T-cell (primary cell): ENCODE measurements around the gene PDE8B. TPM values are rescaled to one million over a fixed set of nuclear protein-coding genes. Genes with fewer than 3 reads are reported as not detected.

ENCODE experiments used
- ATAC-seq, 4 experiments: fragments of 200-7000 bp in 3 of 4; fragments of 150-1000 bp in 1 of 4; cut with Tn5 transposase; replicated peaks in 1 of 4; 1 replicate in 3 of 4; 2 replicates in 1 of 4; pipeline ENCODE4 v1.10.0; 2021; ENCODE audit warnings: moderate library complexity in 3 of 4, mild to moderate bottlenecking in 2 of 4, moderate number of reproducible peaks in 1 of 4
- CTCF ChIA-PET, 2 donors: fragments of 300-600 bp; sonication (Branson Sonifier 250); formaldehyde crosslinking; loops; one replicate each; lab custom pipeline; 2022; ENCODE audit warnings: antibody characterized with exemption in 2 of 2; lab: Charles Lee
- POLR2A ChIA-PET, 2 donors: fragments of 300-600 bp; sonication (Branson Sonifier 250); formaldehyde crosslinking; loops; one replicate each; lab custom pipeline; 2022; ENCODE audit warnings: antibody characterized with exemption in 2 of 2; lab: Charles Lee
- DNase-seq, 35 experiments: peaks; one replicate each; pipeline versions ENCODE4 v3.0.0 to v3.0.0-alpha.2; 2013 to 2023
- H3K27ac ChIP-seq: one replicate; pipeline ENCODE4 v1.5.1; 2013; ENCODE audit warnings: low read length
- H3K27me3 ChIP-seq, 2 experiments: replicated peaks in 1 of 2; 1 replicate in 1 of 2; 2 replicates in 1 of 2; pipeline versions ENCODE4 v1.6.1 to v1.7.0; 2013; ENCODE audit warnings: low read length in 1 of 2, mixed read lengths in 1 of 2; ENCODE audit not compliant: control insufficient read depth in 2 of 2, insufficient read depth in 2 of 2; ENCODE audit errors: extremely low read depth in 1 of 2
- H3K36me3 ChIP-seq, 2 donors: 1 replicate in 1 of 2; 2 replicates in 1 of 2; pipeline versions ENCODE4 v1.6.1 to v1.7.0; 2013; ENCODE audit warnings: low read length in 1 of 2; ENCODE audit not compliant: control insufficient read depth in 2 of 2, insufficient read depth in 1 of 2; ENCODE audit errors: extremely low read depth in 1 of 2
- H3K4me1 ChIP-seq, 2 experiments: 1 replicate in 1 of 2; 2 replicates in 1 of 2; pipeline versions ENCODE4 v1.6.1 to v1.7.0; 2013; ENCODE audit warnings: low read length in 2 of 2, mixed read lengths in 1 of 2; ENCODE audit not compliant: insufficient read depth in 2 of 2, control insufficient read depth in 1 of 2; ENCODE audit errors: extremely low read depth in 1 of 2
- H3K4me3 ChIP-seq, 2 donors: 1 replicate in 1 of 2; 2 replicates in 1 of 2; pipeline versions ENCODE4 v1.5.1 to v1.7.0; 2013; ENCODE audit warnings: mild to moderate bottlenecking in 2 of 2, low read length in 1 of 2, moderate library complexity in 1 of 2; ENCODE audit not compliant: control insufficient read depth in 1 of 2; ENCODE audit errors: extremely low read depth in 1 of 2
- H3K9me3 ChIP-seq: 2 replicates; pipeline ENCODE4 v1.7.0; 2013
- H3K27ac Mint-ChIP-seq, 2 donors: one replicate each; pipeline ENCODE4 v1.8.0; 2020 to 2021; ENCODE audit warnings: mild to moderate bottlenecking in 2 of 2, mixed read lengths in 2 of 2
- H3K27me3 Mint-ChIP-seq, 2 donors: one replicate each; pipeline ENCODE4 v1.8.0; 2021 to 2022; ENCODE audit warnings: mixed read lengths in 2 of 2
- H3K36me3 Mint-ChIP-seq: one replicate; pipeline ENCODE4 v1.8.0; 2021; ENCODE audit warnings: mixed read lengths
- H3K4me1 Mint-ChIP-seq, 3 donors: one replicate each; pipeline ENCODE4 v1.8.0; 2020 to 2022; ENCODE audit warnings: mixed read lengths in 3 of 3, mild to moderate bottlenecking in 1 of 3
- H3K4me3 Mint-ChIP-seq, 3 donors: one replicate each; pipeline ENCODE4 v1.8.0; 2020 to 2022; ENCODE audit warnings: mild to moderate bottlenecking in 3 of 3, mixed read lengths in 3 of 3, moderate library complexity in 3 of 3
- H3K9me3 Mint-ChIP-seq, 3 donors: one replicate each; pipeline ENCODE4 v1.8.0; 2020 to 2022; ENCODE audit warnings: mixed read lengths in 3 of 3
- WGBS: methylation state at CpG from one replicate; pipeline ENCODE4 v1.1.5; 2013; ENCODE audit warnings: missing lambda C conversion rate; ENCODE audit not compliant: insufficient coverage; 5-methylcytosine and 5-hydroxymethylcytosine counted together
- total RNA-seq, 35 experiments: library from RNA in 6 of 35; stranded (reverse) in 6 of 35; fragments of 120-200 nt in 1 of 35; gene quantifications; one replicate each; pipeline versions ENCODE4 v1.2.1 to v1.2.4 and lab custom pipeline; 2013 to 2026

The PDE8B gene
- total RNA-seq, 5 donors from 2014 or later (not counting 1 experiment from before 2014, with no cell fraction given): 0.15 to 0.66 (median 0.23) TPM; not detected in 2

DNA sequence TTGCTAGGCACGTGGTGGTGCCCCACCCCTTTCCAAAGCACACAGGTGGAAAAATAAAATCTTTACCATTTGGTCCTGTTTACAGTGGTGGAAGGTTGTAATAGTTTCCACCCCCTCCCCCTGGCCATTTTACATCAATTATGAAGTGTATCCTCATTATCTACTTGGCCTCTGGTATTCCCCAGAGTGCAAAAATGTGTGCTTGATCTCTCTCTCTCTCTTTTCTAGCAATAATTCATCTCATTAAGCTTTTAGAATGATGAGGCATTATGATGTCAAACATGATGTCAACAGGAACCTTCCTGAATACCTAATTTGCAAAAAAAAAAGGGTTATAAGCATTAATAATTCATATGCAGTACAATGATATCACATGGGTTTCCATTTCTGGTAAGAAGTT is 3.1 kb downstream of the PDE8B start:
- no peak overlapping the region for H3K27ac ChIP-seq

DNA sequence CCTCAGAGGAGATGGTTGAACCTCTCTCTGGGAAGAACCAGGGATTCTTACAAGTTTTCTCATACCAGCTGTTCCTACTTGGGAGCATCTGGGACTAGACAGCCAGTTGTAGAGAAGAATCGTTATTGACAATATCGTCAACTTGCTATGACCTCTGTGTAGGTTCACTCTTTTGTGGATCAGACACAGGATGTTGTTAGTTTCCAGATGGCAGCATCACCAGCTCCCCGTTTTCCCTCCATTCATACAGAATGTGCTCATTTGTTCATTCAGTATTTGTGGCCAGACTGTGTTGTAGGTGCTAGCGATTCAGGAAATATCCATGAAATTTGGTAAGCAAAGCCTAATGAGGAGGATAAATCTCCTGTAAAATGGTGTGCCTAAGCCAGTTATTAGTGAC is 3.7 kb downstream of the PDE8B start:
- no peaks in the 10 kb centered on the region for H3K36me3 Mint-ChIP-seq
- H3K27me3 Mint-ChIP-seq: peaks cover 64 to 69% of the 10 kb centered on the region in 2 donors
- H3K27ac Mint-ChIP-seq: no peak overlapping the region

More for the DNA sequence above, 3.1 kb downstream of the PDE8B start:
- no peak overlapping the region for H3K4me3 ChIP-seq
- DNase-seq: no peak
- peaks cover 0 to 23% of the 10 kb centered on the region in 2 experiments for H3K27me3 ChIP-seq
- Mint-ChIP-seq H3K27ac (no peak overlapping the region), H3K4me1 (peaks cover 7 to 18% (median 13%) of the 10 kb centered on the region in 3 donors), H3K9me3 (no peaks in the 10 kb centered on the region), H3K27me3 (peaks cover 70 to 73% of the 10 kb centered on the region in 2 donors), H3K36me3 (no peaks in the 10 kb centered on the region), H3K4me3 (no peak overlapping the region)
- CTCF ChIA-PET: interaction anchor here in 1 of 2 donors (0.7 kb wide), 2 partner anchors 10 to 116 kb away, joined by 4 read pairs; no protein-coding TSS in a partner anchor
- ATAC-seq: no peak
- POLR2A ChIA-PET: interaction anchor here in 1 of 2 donors (0.7 kb wide), 1 partner anchor 11 kb away, joined by 27 read pairs; no protein-coding TSS in a partner anchor
- WGBS: no CpG with 5 or more reads among the region's 1 CpG
- H3K4me1 ChIP-seq: peaks cover 0 to 8% of the 10 kb centered on the region in 2 experiments
- no peaks in the 10 kb centered on the region for H3K36me3 ChIP-seq
- H3K9me3 ChIP-seq: no peaks in the 10 kb centered on the region

DNA sequence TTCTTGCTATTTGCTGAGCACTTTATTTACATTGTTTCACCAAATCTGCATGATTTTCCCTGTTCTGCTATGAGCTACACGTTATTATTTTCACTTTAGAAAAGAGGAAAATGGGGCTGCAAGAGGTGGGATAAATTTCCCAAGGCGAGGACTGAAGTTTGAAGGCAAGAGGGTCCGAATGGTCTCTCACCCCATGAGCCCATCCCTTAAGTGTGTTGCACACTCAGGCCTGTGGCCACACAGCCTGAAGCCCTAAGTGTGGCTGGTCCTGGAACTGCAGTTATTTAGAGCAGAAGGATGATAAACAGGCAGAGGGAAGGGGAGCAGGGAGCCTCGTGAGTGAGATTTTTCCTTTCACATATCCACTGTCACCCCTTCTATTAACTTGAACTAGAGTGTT is 7.8 kb downstream of the PDE8B start:
- peaks cover 0 to 2% (median 0%) of the 10 kb centered on the region in 3 donors for H3K4me1 Mint-ChIP-seq
- DNase-seq (no peak), ATAC-seq (no peak)
- Histone ChIP-seq H3K9me3 (no peaks in the 10 kb centered on the region), H3K27me3 (peaks cover 0 to 11% of the 10 kb centered on the region in 2 experiments), H3K4me3 (no peak overlapping the region), H3K36me3 (no peaks in the 10 kb centered on the region), H3K4me1 (no peaks in the 10 kb centered on the region), H3K27ac (no peak overlapping the region)
- peaks cover 39 to 53% of the 10 kb centered on the region in 2 donors for H3K27me3 Mint-ChIP-seq
- ChIA-PET CTCF (no interaction called here), POLR2A (no interaction called here)
- H3K27ac Mint-ChIP-seq: no peak overlapping the region
- H3K9me3 Mint-ChIP-seq: no peaks in the 10 kb centered on the region
- H3K36me3 Mint-ChIP-seq: no peaks in the 10 kb centered on the region
- whole genome bisulfite sequencing: 60% methylated on average over 1 of the region's 4 CpGs
- H3K4me3 Mint-ChIP-seq: no peak overlapping the region

More for the DNA sequence above, 3.7 kb downstream of the PDE8B start:
- Histone ChIP-seq H3K36me3 (no peaks in the 10 kb centered on the region), H3K4me3 (no peak overlapping the region), H3K27me3 (peaks cover 0 to 20% of the 10 kb centered on the region in 2 experiments), H3K9me3 (no peaks in the 10 kb centered on the region), H3K27ac (no peak overlapping the region), H3K4me1 (peaks cover 0 to 8% of the 10 kb centered on the region in 2 experiments)
- Mint-ChIP-seq H3K9me3 (no peaks in the 10 kb centered on the region), H3K4me1 (peaks cover 7 to 18% (median 13%) of the 10 kb centered on the region in 3 donors), H3K4me3 (no peak overlapping the region)
- ChIA-PET POLR2A (interaction anchor here in 1 of 2 donors (0.7 kb wide), 1 partner anchor 11 kb away, joined by 27 read pairs; no protein-coding TSS in a partner anchor), CTCF (interaction anchor here in 1 of 2 donors (0.7 kb wide), 2 partner anchors 10 to 117 kb away, joined by 4 read pairs; no protein-coding TSS in a partner anchor)
- DNase-seq (no peak), ATAC-seq (no peak)
- WGBS: 100% methylated on average over 1 of the region's 4 CpGs

DNA sequence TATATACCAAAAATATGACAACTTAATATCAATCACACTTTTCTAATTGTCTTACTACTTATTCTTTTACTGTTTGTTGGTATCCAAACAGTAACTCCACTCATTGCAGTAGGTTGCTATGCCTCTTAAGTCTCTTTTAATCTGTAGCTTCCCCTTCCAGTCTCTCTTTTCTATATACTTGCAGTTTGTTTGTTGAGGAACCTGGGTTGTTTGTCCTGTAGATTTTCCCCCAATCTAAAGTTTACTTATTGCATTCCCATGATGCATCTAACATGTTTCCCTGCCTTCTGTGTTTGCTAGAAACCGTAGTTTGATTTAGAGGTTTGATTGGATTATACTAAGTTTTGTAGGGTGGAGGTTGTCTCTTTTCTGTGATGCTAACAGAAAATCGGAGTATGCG is 10.6 kb downstream of the PDE8B start:
- DNase-seq: no peak
- no peak overlapping the region for H3K27ac Mint-ChIP-seq
- H3K4me1 Mint-ChIP-seq: no peaks in the 10 kb centered on the region
- no peak for ATAC-seq
- H3K4me1 ChIP-seq: no peaks in the 10 kb centered on the region
- H3K4me3 Mint-ChIP-seq: no peak overlapping the region
- CTCF ChIA-PET: interaction anchor here in 1 of 2 donors (1.1 kb wide), 1 partner anchor 18 kb away, joined by 6 read pairs; no protein-coding TSS in a partner anchor
- WGBS: 100% methylated on average over 1 of the region's 3 CpGs
- H3K36me3 Mint-ChIP-seq: no peaks in the 10 kb centered on the region
- peaks cover 23 to 44% of the 10 kb centered on the region in 2 donors for H3K27me3 Mint-ChIP-seq
- no peaks in the 10 kb centered on the region for H3K36me3 ChIP-seq
- no peak overlapping the region for H3K4me3 ChIP-seq
- peaks cover 0 to 8% of the 10 kb centered on the region in 2 experiments for H3K27me3 ChIP-seq
- H3K9me3 ChIP-seq: no peaks in the 10 kb centered on the region
- H3K27ac ChIP-seq: no peak overlapping the region
- POLR2A ChIA-PET: no interaction called here
- H3K9me3 Mint-ChIP-seq: no peaks in the 10 kb centered on the region

DNA sequence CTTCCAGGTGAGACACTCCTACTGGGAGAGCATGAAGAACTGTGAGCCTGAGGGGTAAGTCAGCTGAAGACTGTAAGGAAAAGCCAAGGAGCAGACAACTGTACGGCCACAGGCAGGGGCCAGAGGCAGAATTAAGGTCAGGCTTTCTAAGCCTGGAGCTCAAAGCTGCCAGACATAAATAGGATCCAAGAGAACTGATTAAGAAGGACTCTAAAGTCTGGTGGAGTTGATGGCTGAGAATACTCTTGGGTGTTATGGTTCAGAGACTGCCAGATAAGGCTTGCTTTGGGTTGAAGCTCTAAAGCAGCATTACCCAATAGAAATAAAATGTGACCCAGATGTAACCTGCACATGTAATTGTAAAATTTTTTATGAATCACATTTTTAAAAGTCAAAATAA is 12.2 kb downstream of the PDE8B start:
- no peak overlapping the region for H3K4me3 ChIP-seq
- Mint-ChIP-seq H3K4me1 (no peaks in the 10 kb centered on the region), H3K36me3 (no peaks in the 10 kb centered on the region), H3K27ac (no peak overlapping the region), H3K4me3 (no peak overlapping the region), H3K9me3 (no peaks in the 10 kb centered on the region), H3K27me3 (peaks cover 19 to 33% of the 10 kb centered on the region in 2 donors)
- POLR2A ChIA-PET: no interaction called here
- H3K9me3 ChIP-seq: no peaks in the 10 kb centered on the region
- no peaks in the 10 kb centered on the region for H3K36me3 ChIP-seq
- no peak overlapping the region for H3K27ac ChIP-seq
- peaks cover 0 to 8% of the 10 kb centered on the region in 2 experiments for H3K27me3 ChIP-seq
- no CpG with 5 or more reads among the region's 1 CpG for WGBS
- no peaks in the 10 kb centered on the region for H3K4me1 ChIP-seq
- CTCF ChIA-PET: interaction anchor here in 1 of 2 donors (1.3 kb wide), 1 partner anchor 80 kb away, joined by 3 read pairs; no protein-coding TSS in a partner anchor
- no peak for DNase-seq
- no peak for ATAC-seq

DNA sequence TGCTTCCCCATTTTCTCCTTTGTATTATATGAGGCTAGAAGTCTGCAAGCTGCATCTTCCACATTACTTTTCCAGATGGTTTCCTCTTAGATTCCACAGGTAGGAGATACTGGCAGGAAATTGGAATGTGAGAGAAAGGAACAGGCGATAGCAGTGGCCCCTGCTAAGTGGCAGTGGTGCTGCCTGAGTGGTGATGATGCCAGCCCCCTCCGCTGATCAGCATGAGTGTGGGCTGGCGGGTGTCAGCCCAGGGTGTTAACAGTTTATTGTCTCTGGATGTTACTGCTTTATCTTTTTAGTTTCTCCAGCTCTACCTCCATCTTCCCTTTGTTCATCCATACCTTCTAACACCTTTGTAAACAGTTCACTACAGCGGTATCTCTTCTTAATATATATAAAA is 13.2 kb downstream of the PDE8B start:
- no peak for ATAC-seq
- H3K4me1 Mint-ChIP-seq: no peaks in the 10 kb centered on the region
- H3K4me3 ChIP-seq: no peak overlapping the region
- no peak overlapping the region for H3K4me3 Mint-ChIP-seq
- POLR2A ChIA-PET: no interaction called here
- no peaks in the 10 kb centered on the region for H3K4me1 ChIP-seq
- no peak for DNase-seq
- H3K27me3 Mint-ChIP-seq: peaks cover 15 to 26% of the 10 kb centered on the region in 2 donors
- WGBS: no CpG with 5 or more reads among the region's 4 CpGs
- H3K27ac Mint-ChIP-seq: no peak overlapping the region
- CTCF ChIA-PET: interaction anchor here in 1 of 2 donors (0.6 kb wide), 1 partner anchor 10 kb away, joined by 4 read pairs; no protein-coding TSS in a partner anchor
- no peaks in the 10 kb centered on the region for H3K36me3 ChIP-seq
- peaks cover 0 to 8% of the 10 kb centered on the region in 2 experiments for H3K27me3 ChIP-seq
- H3K27ac ChIP-seq: no peak overlapping the region
- no peaks in the 10 kb centered on the region for H3K9me3 ChIP-seq
- no peaks in the 10 kb centered on the region for H3K36me3 Mint-ChIP-seq
- H3K9me3 Mint-ChIP-seq: no peaks in the 10 kb centered on the region
